GM20431 (cell line): ENCODE results near the gene MAP3K20.
"Not testable (repeated sequence)": the region's sequence is repeated elsewhere in the genome, so short reads cannot be mapped to it uniquely, and the experiment has no call there.

ENCODE experiments used
- in situ Hi-C: fragments of 300-500 bp; cut with MseI, MboI; formaldehyde crosslinking; loops from one replicate; pipeline ENCODE4 v1.15.0; 2020; ENCODE audit warnings: low sequenced_read_pairs; ENCODE audit not compliant: unreplicated experiment

MAP3K20 gene

DNA sequence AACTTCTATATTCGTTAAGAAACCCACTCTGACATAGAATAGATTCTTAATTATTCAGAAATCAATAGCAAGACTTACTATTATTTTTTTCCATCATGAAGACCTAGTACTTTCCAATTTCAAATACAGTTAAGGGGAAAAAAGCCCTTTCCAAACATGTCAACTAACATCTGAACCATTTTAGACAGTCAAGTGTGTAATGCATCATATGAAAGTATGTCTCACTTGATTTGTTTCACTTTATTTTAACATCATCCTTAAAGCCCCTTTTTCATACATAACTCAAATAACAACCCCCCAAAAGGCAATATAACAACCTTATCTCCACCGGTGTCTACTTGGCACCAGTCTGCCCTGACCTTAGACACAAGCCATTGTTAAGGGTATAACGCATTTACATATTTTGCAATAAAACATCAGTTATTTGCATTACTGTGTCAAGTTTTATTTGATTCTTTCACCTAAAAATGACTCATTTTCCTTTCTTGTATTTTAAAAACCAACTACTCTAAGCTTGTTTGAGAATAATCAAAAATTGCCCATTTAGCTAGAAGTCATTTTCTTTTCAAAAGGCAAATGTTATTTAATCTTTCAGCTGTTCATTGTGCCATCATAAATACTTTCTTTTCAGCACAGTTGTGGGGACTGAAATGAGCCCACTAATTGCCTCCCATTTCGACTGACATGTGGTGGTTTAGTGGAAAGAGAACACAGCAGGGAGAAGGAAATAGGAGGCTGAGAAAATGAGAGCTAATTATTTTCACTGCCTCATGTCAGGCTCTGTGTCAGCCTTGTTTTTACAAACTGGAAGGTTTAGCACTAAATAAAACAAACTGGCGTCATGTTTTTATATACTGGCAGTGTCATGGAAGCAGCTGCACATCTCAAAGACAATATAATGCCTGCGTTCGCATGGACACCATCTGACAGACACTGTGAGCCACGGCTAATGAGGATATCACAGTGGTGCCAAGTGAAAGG is 174.3 kb downstream of the MAP3K20 start:
- in situ Hi-C loops, result no loop called here

DNA sequence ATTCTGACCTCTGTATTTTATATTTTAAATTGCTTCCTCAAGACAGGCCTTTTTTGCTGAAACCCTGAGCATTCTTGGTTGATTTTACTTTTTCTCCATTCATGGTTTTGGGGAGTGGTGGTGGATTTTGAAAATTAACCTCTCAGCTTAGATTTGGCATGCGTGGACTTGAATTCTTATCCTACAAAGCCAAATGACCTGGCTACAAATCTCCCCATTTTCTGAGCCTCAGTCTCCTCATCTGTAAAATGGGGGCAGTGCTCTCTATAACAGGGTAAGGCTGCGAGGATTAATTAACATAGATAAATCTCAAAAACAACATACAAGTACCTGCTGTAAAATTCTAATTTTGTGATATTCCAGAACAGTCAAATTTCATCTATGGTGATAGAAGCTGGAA is 175.6 kb downstream of the MAP3K20 start:
- in situ Hi-C loops, result no loop called here

DNA sequence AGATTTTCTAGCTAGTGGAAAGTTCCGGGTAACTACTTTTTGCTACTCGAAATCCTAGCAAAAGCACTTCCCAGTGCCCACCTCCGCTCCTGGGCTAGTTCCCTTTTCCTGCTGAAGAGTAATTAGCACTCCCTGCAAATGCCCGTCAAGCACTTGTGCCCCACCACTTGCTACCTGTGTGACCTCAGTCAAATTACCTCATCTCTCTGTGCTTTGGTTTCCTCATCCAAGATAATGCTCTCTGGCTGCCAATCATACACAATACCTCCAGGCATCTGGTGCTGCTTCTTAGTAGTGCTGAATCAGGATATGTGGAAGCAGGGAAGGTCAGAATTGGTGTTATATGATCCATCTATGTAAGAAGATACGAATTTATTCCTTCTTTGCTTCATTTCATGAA is 176.9 kb downstream of the MAP3K20 start:
- in situ Hi-C loops, result no loop called here

DNA sequence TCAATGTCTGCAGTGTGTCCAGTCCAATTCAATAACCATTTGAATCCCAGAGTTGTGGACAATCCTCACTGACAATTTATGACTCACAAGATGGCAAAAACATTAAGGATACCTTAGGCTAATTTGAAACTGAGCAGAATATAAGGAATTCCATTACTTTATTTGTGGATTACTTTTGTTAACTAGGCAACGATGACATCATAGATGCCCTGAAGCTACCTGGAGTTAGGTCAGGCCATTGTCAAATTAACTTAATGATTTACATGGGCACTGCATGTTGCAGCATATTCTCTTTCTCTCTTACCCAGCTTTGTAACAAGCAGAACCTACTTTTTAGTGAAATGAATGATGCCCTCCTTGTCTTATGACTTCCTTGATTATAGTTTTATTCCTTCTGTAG is 179.0 kb downstream of the MAP3K20 start:
- in situ Hi-C loops, result no loop called here

DNA sequence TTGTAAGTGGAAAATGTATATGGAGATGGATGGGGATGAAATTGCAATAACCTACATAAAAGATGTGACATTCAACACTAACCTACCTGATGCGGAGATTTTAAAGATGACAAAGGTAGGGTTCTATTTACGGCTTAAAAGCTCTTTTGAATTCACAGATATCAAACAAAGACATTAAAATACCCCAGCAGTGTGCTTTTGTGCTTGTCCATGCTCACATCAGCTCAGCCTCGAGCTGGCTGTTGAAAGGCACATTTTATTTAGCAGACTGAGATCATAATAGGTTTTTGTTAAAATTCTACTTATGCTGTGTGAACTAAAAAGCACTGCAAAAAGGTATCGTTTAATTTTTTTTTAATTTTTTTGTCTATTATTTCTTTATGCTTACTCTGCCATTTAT is 183.1 kb downstream of the MAP3K20 start:
- in situ Hi-C loops, result no loop called here

DNA sequence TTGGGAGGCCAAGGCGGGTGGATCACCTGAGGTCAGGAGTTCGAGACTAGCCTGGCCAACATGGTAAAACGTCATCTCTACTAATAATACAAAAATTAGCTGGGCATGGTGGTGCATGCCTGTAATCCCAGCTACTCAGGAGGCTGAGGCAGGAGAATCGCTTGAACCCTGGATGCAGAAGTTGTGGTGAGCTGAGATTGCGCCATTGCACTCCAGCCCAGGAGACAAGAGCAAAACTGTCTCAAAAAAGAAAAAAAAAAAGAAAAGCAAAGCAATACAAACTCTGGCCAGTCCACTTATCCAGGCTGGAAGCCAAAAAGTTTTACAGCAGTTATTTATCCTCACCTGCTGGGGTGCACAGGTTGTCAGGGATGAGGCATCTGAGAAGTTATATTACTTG is 186.7 kb downstream of the MAP3K20 start:
- in situ Hi-C loops, result not testable (repeated sequence)

DNA sequence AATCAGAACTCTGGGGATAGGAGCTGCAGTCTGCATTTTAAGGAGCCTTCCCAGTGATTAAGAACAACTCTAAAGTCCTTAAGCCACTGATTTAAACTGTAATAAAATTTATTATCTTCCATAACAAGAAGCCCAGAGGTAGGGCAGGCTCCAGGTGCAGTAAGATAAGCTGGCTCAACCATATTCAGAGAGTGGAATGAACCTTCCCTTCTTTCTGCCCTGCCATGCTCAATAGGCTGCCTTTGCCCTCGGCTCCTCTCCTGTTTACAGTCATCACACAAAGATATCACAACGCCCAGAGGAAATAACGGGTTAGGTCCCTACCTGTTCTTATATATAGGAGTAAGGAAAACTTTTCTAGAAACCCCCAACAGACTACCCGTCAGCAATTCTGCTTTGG is 188.5 kb downstream of the MAP3K20 start:
- in situ Hi-C loops, result no loop called here

DNA sequence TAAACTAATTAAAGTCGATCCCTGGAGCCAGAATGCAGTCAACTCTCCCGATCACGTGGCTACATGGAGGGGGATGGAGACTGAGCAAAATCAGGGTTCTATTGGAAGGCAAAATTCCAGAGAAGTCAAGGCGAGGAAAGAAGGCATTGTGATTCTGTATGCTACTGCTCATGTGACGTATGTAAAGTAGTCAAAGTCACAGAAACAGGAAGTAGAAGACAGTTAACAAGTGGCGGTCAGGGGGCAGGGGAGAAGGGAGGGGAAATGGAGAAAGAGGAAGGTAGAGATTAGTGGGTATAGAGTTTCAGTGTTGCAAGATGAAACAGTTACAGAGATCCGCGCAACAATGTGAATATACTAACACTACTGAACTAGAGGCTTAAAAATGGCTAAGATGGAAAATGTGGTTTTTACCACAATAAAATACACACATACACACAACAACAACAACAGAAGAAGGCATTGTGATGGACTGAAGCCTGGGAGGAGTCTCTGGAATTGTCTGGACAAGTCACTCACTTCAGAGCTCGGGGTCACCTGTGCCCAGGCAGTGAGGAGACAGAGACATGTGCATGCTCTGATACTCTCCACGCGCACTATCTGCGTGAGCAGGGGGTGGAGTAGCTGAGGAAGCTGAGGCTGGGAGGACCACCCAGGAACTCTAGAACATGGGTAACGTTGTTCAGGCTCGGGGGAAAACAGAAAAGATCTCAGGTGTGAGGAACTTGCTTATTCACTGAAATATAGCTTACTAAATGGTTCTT is 189.1 kb downstream of the MAP3K20 start:
- in situ Hi-C loops, result no loop called here

DNA sequence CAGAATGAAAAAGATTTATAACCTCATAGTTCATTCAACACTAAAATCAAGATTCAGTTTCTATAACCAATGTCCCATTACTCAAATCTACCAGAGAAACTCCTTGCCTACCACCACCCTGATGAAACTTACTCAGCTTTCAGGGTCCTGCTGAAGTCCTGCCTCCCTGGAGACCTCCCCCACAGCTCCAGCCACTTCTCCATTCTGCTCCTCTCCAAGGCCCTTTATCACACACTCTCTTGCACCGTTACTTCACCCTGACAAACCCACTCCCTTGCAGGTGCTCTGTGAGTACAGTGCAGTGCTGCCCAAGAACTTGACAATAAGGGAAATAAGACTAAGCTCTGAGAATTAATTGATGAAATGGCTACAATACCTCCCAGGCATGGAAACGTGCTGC is 195.5 kb downstream of the MAP3K20 start:
- in situ Hi-C loops, result no loop called here

DNA sequence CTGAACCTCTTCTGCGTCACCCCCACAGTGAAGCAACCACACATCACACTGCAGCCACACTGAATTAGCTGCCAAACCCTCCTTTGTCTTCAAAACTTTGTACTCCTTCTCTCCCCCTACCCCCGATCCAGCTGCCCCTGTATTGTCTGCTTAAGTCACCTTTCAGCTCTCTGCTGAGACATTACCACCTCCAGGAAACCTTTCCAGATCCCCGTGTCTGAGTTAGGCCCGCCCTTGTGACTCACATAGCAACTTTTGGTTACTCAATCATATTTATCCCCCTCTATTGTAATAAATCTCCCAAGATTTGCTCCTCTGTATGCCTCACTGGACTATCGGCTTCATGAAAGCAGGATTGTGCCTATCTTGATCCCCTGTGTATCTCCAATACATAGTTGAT is 196.2 kb downstream of the MAP3K20 start:
- in situ Hi-C loops, result no loop called here

DNA sequence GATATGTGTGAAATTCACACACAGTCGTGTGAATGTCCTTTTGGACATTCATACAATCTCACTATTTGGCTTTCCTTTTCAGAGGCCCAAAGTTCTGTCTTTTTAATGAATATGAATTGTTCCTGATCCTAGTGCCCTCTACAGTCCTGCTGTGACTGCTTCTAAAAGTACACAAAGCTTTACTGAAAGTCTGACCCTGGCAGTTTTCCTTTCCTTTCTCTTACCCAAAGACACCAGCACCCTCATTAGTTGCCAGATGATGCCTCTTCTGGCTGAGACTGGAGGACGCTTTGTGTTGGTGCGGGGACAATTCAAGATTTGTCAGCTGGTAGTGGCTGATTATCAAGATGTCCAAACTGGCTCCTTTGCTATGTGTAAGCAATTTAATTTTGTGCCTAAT is 197.2 kb downstream of the MAP3K20 start:
- in situ Hi-C loops, result no loop called here

DNA sequence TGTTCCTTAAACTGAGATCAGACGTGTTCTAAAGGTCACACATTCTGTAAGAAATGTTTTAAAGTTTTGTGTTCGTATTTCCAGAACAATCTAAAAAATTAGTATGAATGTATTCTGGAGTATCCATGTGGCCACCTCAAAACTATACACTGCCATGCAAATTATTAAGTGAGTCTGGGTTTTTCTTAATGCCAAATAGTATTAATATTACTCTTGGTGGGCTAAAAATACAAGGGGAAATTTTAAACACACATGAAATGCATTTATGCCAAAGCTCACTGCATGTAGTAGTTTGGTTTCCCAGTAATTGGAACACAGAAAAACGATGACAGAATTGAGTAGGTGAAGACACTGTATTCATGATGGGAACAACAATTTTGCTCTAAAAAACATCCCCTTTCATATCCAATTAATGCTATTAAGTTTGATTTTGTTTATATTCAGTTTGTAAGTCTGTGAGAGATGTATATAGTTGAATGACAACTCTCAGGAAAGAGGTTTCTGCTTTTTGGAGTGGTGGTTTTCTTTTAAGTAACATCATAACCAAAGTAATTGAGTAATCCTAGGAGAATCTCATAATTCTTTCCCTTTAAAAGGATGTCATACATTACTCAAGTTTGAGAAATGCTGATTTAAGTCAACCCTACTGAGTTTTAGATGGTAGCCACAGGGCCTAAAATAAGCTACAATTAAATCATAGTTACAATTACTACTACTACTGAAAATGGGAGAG is 203.3 kb downstream of the MAP3K20 start:
- in situ Hi-C loops, result no loop called here

DNA sequence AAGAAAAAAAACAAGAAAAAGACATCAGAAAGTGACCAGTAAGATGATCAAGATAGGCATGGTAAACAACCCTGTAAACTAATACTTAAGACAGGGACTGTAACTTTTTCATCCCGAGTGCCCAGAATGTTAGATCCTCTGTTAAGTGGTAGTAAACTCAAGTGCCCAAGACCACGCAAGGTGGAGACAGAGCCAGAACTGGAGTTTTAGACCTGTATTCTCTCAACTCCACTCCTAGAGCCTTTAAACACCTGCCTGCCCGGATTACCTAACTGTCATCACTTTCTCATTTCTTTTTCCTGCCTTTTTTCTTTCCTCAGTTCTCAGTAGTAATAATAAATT is 203.9 kb downstream of the MAP3K20 start:
- in situ Hi-C loops, result no loop called here

DNA sequence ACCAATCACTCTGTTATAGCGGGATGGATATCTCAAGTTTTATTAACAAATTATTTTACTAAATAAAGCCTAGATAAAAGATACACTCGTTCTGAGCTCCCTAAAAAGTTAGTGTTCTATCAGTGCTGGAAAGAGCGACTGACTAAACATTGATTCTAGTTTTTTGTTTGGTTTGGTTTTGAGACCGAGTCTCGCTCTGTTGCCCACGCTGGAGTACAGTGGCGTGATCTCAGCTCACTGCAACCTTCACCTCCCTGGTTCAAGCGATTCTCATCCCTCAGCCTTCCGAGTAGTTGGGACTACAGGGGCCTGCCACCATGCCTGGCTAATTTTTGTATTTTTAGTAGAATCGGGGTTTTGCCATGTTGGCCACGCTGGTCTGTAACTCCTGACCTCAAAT is 205.2 kb downstream of the MAP3K20 start:
- in situ Hi-C loops, result no loop called here

DNA sequence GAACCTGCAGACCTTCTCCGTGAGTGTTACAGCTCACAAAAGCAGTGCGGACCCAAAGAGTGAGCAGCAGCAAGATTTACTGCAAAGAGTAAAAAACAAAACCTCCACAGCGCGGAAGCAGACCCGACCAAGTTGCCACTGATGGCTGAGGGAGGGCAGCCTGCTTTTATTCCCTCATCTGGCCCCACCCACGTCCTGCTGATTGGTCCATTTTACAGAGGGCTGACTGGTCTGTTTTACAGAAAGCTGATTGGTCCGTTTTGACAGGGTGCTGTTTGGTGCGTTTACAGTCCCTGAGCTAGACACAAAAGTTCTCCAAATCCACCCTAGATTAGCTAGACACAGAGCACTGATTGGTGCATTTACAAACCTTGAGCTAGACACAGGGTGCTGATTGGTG is 206.3 kb downstream of the MAP3K20 start:
- in situ Hi-C loops, result not testable (repeated sequence)

DNA sequence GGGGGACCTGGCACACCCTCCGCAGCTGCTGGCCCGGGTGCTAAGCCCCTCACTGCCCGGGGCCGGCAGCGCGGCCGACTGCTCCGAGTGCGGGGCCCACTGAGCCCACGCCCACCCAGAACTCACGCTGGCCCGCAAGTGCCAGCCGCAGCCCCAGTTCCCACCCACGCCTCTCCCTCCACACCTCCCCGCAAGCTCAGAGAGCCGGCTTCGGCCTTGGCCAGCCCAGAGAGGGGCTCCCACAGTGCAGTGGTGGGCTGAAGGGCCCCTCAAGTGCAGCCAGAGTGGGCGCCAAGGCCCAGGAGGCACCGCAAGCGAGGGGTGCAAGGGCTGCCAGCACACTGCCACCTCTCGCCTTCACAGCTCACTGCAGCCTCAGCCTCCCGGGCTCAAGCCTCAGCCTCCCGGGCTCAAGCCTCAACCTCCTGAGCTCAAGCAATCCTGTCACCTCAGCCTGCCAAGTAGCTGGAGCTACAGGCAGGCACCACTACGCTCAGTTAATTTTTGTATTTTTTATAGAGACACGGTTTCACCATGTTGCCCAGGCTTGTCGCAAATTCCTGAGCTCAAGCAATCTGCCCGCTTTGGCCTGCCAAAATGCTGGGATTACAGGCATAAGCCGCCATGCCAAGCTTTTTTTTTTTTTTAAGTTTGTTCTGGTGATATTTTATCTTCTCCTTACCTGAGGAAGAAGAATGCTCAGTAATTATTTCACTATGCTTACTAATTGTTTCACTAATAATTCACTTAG is 207.3 kb downstream of the MAP3K20 start:
- in situ Hi-C loops, result no loop called here

DNA sequence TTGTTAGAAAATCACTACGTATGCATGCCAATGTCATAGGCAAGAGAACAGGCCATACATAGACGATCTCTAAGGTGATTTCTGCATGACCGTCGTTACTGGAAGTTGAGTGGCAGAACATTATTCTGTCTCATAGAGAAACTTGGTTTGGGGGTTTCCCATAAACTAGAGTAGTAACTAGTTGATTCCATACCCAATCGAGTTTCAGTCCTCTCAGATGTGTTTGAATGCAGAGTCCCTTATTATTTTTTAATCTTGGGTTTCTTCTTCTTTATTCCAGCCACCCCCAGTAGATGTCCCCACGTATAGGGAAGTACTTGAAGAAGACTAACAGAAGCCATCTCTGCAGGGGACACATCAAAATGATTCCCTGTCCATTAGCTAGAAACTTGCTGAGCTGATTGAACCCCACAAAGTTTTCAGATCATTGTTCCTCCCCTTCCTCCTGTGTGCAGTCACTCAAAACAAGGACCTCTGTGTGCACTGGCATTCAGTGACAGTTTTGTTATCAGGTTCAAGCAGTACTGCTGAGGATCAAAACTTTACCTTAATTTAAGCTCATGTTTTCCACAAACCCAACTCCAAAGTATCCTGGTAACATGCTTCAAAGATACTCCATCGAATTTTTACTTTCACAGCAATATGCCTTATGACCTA is 210.6 kb downstream of the MAP3K20 start:
- in situ Hi-C loops, result no loop called here

DNA sequence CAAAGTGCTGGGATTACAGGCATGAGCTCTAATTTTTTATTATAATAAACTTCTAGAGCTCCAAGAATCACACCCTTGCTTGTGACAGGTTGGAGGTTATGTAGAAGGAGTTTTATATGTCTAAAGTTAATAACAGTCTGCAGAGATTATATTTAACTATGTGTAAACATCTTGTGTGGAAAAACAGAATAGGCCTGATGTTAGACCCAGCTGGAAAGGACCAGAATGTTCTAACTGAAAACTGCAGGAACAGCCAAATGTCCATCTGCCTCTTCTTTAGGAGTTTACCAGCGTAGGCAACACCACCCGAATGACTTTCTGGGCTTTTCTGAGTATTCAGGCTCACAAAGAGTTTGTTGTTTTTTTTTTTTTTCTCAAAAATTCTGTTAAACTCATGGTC is 211.9 kb downstream of the MAP3K20 start:
- in situ Hi-C loops, result no loop called here

DNA sequence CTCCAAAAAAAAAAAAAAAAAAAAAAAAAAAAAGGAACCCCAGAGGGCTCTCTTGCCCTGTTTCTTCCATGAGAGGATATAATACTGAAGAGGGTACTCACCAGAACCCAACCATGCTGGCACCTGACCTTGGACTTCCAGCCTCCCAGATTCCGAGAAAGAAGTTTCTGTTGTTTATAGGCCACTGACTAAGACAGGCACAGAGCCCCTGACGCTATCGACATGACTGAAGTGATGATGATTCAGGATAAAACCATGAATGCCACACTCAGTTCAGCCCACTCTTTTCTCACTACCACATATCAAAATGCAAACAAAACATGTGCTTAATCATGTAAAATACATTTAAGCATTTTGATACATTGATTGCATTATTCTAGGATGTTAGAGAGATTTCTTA is 212.9 kb downstream of the MAP3K20 start:
- in situ Hi-C loops, result no loop called here

DNA sequence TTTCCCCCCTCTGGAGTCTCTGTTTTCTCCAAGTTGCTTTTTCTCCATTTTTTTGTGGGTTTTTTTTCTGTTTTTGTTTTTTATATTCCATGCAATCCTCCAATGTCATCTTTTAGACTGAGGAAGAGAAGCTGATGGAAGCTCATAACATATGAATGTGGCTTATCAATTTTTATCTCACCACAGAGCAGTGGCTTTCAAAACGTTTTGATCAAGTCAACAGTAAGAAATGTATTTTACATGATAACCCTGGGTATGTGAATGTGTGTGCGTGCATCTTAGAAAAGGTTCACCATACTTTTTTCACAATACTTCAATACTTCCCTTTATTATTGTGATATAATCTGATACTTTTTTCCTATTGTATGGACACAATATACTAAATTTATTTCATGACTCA is 214.4 kb downstream of the MAP3K20 start:
- in situ Hi-C loops, result no loop called here
